GM12801 (cell line): ENCODE measurements around the gene ZNF513.

Source experiments
- CTCF ChIP-seq: IDR thresholded peaks from one replicate; pipeline ENCODE4 v1.5.1; 2011; ENCODE audit warnings: control low read depth; ENCODE audit not compliant: insufficient read length; ENCODE audit errors: extremely low read depth

ZNF513 gene

GRCh38 chr2:27375513-27376099, 4.9 kb downstream of the ZNF513 start:
- TF ChIP-seq CTCF: no peak

GRCh38 chr2:27373567-27373966, 7.0 kb downstream of the ZNF513 start:
- TF ChIP-seq CTCF: no peak

- TF ChIP-seq CTCF: no peak
Observed at GRCh38 chr2:27372937-27373336, 7.6 kb downstream of the ZNF513 start.

DNA sequence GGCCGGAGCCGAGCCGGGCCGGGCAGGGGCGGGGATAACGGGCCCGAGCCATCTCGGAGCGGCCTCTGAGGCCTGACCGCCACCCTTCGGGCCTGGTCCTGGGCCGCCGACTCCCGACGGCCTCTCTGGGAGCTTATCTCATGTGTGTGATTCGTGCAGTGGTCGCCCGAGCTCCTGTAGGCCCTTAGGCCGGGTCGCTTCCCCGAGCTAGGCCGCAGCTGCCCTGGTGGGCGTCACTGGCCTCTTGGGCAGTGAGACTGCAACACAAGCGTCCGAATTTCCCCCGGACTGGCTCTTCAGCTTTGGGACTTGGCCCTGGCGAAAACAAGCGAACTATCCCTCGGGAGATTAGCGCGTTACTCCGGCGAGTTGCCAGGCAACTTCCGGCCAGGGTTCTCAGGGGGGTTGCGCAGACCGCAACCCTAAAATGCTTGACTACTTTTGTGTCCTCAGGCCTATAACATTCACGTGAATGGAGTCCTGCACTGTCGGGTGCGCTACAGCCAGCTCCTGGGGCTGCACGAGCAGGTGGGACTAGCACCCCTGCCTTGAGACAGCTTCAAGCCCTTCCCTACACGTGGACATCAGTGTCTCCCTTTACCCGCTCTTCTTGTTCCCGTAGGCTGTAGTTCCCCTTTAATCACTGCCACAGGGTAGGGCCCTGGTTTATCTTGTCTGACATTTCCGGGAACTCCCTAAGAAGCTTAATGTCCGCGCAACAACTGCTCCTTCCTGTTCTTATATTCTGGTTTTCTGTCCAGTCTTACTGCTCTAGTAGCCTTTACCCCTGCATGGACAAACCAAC, 9.5 kb downstream of the ZNF513 start:
- no peak for TF ChIP-seq CTCF

- TF ChIP-seq CTCF: no peak
Observed at GRCh38 chr2:27370026-27370815, 10.3 kb downstream of the ZNF513 start, which contains the start of the genes EIF2B4 and SNX17. TSS of gene EIF2B4 (minus strand) at chr2:27370338. CDS start at chr2:27370314, 24 bp downstream. TSS of gene SNX17 (plus strand) at chr2:27370616. CDS start at chr2:27370744, 128 bp downstream.

DNA sequence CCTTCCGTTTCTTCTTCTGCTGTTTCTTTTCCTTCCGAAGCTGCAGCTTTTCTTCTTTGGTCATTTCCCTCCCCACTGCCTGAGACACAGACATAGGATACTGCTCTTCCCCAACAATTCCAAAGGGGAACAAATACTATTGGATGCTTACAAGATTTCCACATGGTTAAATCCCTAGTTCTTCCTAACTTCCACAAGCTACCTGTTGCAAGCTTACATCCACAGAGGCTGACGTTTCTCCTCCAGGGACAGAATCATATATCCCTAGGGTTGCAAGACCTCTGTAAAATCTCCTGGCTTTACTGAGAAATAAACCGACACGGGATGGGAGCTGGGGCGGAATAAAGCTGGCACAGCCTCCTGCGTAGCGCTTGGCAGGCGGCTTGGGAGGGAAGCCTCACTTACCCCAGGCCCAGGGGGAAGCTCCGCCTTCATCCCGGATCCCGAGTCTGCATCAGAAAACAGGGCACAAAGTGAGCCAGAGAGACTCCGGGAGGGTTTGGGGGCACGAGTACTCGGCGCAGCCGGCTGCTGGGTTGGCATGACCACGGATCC, 11.0 kb downstream of the ZNF513 start:
- TF ChIP-seq CTCF: no peak

- no peak for TF ChIP-seq CTCF
Observed at GRCh38 chr2:27363933-27364332, 16.6 kb downstream of the ZNF513 start.
